ENCODE results near the gene SYS1. TPM values are rescaled to one million over a fixed set of nuclear protein-coding genes. Genes with fewer than 3 reads are reported as not detected.
A peak's percentile ranks its signal among the peaks of the same experiment; 100 is the strongest.

Gene SYS1
- total RNA-seq, 1 donor from 2014 or later: 12.7 TPM

- no peak for DNase-seq
Measured at GRCh38 chr20:45391559-45391958, 28.6 kb downstream of the SYS1 start.

GRCh38 chr20:45392733-45393132 is 29.8 kb downstream of the SYS1 start:
- DNase-seq: no peak

DNA sequence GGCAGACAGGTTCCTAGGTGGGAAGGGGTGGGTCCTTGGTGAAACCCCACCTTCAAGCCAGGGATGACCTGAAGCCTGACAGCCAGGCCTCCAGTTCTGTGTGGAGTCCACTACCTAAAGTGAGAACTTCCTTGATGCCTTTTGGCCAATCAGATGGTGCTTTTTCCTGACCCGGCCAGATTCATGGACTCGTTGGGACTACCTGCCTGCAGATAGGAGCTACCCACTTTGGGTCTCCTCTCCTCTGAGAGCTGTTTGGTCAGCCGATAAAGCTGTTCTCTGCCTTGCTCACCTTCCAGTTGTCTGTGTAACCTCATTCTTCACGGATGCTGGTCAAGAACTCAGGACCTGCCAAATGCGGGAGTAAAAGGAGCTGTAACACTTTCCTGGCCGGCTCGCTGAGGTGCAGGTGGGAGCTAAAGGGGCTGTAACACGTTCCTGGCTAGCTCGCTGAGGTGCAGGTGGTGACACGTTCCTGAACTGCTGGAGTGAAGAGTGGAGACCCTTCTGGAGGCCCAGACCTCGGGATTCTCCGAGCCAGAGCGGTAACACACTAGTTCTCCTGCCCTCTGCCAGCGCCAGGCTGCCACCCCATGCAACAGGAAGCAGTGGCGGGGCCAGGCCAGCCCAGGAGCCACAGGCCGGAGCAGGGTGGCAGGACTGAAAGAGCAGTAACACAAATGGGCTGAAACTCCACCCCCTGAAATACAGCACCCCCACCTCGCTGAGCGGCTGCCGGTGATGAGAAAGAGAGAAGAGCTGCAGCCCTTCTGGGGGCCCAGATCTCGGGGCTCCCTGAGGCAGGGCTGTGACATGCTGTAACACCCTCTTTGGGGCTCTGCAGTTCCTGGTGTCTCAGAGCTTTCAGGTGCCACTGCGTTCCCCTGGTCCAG is 31.5 kb downstream of the SYS1 start:
- no peak for DNase-seq

DNA sequence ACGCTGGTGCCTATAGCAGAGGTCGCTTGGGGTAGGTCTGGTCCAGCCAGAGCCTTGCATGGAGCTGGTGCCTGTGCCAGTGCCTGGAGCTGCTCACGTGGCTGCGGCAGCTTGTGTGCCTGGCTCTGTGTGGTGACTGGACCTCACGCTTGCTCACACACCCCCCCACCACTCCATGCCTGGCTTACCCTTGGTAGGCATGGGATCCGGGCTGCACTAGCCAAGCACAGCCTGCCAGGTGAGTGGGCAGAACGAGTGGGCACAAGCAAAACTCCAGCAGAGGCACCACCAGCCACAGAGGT is 32.1 kb downstream of the SYS1 start:
- DNase-seq: no peak

DNA sequence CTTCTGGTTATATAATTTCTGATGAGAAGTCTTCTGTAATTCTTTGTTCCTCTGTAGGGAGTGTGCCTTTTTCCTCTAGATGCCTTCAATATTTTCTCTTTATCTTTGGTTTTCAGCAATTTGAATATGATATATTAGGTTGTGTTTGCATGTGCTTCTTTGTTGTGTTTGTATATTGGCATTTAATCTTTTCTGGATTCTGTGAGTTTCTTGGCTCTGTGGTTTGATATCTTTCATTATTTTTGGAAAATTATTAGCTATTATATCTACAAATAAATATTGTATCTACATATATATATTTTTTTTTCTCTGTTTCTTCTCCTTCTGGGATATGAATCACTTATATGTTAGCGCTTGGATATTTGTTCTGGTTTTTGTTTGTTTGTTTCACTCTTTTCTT is 36.1 kb downstream of the SYS1 start:
- no peak for DNase-seq

- no peak for DNase-seq
Measured at GRCh38 chr20:45400346-45401031, 37.5 kb downstream of the SYS1 start.

- DNase-seq: no peak
Measured at GRCh38 chr20:45402946-45403345, 40.0 kb downstream of the SYS1 start.

DNA sequence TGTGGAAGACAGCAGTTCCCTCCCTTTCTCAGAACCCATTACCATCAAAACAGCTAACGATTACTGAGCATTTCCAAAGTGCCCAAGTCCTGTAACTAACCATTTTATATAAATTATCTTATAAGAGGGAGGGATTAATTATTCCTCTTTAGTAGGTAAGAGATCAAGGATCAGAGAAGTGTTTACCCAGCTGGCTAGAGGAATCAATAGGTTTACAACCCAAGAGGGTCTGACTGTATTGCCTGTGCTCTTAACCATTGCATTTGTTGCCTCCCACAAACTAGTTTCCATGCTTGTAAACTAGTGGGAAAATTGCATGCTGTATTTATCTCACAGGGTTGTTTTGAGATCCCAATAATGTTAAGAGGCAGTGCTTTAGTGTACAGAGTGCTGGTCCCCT is 41.5 kb downstream of the SYS1 start:
- DNase-seq: no peak

GRCh38 chr20:45405571-45406259 is 42.8 kb downstream of the SYS1 start:
- no peak for DNase-seq

DNA sequence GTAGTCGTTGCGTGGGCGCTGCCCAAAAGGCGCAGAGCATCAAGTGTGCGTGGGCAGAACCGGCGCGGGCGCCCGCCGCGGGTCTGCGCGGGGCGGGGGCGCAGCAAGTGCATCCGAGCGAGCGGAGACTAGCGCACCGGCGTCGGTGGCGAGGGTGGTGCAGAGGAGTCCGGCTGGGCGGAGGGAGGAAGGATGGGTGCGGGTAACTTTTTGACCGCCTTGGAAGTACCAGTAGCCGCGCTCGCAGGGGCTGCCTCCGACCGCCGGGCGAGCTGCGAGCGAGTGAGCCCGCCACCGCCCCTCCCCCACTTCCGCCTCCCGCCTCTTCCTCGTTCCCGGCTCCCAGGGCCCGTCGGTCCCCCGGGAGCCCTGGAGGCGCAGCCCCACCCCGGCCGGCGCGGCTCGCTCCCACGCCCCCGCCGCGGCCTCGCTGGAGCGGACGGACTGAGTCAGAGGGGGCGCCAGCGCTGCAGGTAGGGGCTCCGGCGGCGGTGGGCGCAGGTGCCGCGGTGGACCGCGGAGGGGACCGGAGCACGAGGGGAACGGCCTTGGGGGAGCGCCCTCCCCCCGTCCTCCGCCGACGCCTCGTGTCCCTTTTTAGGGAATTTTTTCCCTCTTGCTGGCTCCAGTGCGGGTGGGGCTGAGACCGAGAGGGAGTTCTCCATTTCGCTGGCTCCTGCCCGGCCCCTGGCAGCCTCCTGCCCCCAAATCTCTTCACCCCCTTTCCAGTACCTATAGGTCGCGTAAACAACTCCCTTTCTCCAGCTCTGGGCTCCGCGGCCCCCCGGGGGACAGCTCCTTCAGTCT is 43.5 kb downstream of the SYS1 start:
- DNase-seq: no peak

GRCh38 chr20:45407067-45407745 is 44.2 kb downstream of the SYS1 start:
- DNase-seq: no peak

- no peak for DNase-seq
Measured at GRCh38 chr20:45407783-45408645, 45.1 kb downstream of the SYS1 start, which contains the start of gene DBNDD2. Gene DBNDD2 (plus strand): TSS chr20:45408289. CDS start chr20:45408468, 179 bp downstream.

- DNase-seq: no peak
Measured at GRCh38 chr20:45408646-45409213, 45.8 kb downstream of the SYS1 start.

DNA sequence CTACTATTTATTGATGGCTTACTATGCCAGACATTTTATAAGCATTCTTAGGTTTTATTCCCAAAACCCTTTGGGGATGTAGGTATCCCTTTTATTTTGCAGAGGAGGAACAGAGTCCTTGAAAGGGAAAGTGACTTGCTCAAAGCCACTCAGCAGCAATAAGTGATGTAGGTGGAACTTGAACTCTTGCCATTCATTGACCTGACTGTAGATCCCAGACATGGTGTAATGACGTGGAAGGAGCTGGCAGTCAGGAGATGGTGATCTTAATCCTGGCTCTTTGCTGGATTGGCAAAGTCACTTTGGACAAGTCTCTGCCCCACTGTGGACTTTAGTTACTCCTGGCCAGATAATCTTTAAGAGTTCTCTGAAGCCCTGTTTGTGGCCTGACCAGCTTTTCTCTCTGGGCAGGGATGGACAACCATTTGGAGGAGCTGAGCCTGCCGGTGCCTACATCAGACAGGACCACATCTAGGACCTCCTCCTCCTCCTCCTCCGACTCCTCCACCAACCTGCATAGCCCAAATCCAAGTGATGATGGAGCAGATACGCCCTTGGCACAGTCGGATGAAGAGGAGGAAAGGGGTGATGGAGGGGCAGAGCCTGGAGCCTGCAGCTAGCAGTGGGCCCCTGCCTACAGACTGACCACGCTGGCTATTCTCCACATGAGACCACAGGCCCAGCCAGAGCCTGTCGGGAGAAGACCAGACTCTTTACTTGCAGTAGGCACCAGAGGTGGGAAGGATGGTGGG is 46.7 kb downstream of the SYS1 start:
- DNase-seq: no peak

DNA sequence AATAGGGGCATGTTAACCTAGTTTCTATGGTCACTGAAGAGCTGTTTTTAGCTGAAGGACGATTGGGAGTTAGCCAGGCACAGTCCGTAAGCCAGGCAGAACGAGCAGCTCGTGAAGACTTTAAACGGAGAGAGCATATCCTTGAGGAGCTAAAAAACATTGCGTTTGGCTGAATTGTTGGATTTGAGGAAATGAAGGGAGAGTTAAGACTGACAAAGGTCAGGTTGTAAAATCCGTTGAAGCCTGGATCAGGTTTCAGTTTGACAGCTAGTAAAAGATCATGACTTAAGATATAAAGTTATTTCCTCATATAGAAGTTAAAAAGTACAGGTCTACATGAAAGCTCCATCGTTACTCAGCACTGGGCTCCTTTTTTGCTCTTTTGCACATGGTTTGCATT is 47.9 kb downstream of the SYS1 start:
- no peak for DNase-seq

- no peak for DNase-seq
Measured at GRCh38 chr20:45412653-45413052, 49.7 kb downstream of the SYS1 start.

DNA sequence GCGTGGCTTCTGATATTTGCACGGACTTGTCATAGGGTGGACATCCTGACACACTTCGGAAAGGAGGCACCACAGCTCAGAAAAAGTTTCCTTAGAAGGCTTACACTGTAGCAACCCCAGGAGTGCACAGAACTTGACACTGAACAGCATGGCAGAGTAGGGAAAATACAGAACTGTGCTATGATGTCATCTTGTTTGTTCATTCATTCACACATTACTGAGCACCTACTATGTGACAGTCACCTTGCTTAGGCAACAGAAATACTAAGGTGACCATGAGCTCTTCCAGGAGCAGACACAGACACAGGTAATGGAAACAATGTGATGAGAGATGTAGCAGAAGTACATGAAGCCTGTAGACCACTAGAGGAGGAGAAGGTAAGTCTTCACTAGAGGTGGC is 50.5 kb downstream of the SYS1 start:
- no peak for DNase-seq

GRCh38 chr20:45415822-45416637 is 53.1 kb downstream of the SYS1 start, which contains the start of gene PIGT:
Gene PIGT (plus strand): TSS chr20:45416141. CDS start chr20:45416157, 16 bp downstream.
- peak; percentile 58 for DNase-seq

GRCh38 chr20:45416917-45417316 is 54.0 kb downstream of the SYS1 start:
- no peak for DNase-seq
